ENCODE results near the gene PDE2A.
A peak's percentile ranks its signal among the peaks of the same experiment; 100 is the strongest.

The PDE2A gene

DNA sequence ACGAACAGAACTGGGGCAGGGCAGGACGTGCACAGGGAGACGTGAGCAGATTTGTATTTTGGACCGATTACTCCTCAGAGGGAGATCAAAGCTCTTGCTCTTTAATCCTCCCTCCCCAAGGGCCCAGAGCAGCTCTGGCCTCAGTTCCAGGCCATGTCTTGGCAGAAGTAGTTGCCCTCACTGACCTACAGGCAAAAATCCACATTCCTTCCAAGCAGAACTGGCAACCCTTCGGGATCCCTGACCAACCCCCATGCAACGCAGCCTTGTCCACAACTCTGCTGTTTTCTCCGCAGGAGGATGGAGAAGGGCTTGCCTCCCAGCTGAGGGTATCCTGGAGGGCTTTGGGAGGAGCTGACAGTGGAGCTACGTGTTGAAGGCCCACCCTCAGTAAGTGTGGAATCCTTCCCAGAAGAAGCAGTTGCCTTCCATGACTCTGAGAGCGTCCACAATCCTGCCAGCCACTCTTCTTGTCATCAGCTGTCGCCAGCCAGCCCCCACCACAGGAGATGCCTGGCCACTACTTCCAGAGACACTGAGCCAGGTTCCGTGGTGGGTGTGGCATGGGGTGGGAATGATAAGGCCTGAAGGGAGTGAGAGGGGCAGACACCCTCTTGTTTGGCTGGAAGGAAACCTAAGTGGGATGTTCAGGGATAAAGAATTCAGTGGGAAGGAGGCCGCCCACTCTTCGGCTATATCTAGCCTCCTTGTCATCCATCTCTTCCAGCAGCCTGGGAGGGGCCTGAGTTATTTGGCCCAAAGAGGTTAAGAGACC, 68.1 kb downstream of the PDE2A start:
- H3K4me3 ChIP-seq (replicated peaks in 1 of 2; ENCODE audit: low read depth in 2 of 2, low read length in 2 of 2): no peak overlapping the region
- TF ChIP-seq, protein P1, sequence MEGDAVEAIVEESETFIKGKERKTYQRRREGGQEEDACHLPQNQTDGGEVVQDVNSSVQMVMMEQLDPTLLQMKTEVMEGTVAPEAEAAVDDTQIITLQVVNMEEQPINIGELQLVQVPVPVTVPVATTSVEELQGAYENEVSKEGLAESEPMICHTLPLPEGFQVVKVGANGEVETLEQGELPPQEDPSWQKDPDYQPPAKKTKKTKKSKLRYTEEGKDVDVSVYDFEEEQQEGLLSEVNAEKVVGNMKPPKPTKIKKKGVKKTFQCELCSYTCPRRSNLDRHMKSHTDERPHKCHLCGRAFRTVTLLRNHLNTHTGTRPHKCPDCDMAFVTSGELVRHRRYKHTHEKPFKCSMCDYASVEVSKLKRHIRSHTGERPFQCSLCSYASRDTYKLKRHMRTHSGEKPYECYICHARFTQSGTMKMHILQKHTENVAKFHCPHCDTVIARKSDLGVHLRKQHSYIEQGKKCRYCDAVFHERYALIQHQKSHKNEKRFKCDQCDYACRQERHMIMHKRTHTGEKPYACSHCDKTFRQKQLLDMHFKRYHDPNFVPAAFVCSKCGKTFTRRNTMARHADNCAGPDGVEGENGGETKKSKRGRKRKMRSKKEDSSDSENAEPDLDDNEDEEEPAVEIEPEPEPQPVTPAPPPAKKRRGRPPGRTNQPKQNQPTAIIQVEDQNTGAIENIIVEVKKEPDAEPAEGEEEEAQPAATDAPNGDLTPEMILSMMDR (IDR thresholded peaks at IDR 0.05; ENCODE audit: low read depth, low read length): no peak
- peak in 1 of 2 donors; percentile 60 for DNase-seq (ENCODE audit: low read depth in 2 of 2)

DNA sequence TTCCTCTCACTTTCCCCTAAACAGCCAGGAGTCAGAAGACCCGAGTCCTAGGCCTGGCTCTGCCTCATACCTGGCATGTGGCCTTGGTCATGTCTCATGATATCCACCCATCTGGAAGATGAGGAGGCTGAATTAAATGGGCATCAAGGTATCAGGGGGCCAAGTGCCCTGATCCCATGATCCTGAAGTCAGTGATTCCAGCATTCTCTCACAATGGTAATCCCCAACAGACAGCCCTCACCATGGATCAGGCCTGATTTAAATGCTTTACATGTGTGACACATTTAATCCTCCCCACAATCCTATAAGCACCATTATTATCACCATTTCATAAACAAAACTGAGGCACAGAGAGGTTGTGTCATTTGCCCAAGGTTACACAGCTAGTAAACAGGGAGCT, 70.0 kb downstream of the PDE2A start:
- H3K4me3 ChIP-seq (replicated peaks in 1 of 2; ENCODE audit: low read depth in 2 of 2, low read length in 2 of 2): no peak overlapping the region
- no peak for DNase-seq (ENCODE audit: low read depth in 2 of 2)
- TF ChIP-seq, protein P1 (IDR thresholded peaks at IDR 0.05; ENCODE audit: low read depth, low read length): no peak

DNA sequence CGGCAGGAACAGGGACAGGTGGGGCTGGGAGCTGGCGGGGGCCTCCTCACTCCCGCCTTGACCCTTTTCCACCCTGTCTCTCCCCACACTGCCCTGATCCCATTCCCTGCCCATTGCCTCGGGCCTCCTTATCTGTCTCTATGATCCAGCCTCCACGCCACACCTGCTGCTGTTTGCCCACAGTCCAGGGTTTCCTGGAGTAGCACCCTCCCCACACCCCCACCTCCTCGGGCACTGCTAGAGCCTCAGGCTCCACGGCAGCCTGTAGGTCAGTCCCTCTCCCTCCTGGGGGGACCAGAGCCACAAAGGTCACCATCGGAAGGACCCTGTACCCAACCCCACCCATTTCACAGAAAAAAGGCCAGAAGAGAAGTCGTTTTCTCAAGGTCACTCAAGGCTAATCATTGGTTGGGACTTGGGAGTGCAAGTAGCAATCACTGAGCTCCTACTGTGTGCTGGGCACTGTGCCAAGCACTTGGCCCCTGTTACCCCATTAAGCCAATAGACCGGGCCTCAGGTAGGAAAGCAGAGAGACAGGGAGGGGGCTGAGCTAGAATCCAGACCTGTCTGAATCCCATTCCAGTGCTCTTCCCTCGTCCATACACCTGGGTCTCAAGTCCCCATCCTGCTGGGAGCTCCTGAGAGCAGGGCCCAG, 71.8 kb downstream of the PDE2A start:
- H3K4me3 ChIP-seq (replicated peaks in 1 of 2; ENCODE audit: low read depth in 2 of 2, low read length in 2 of 2): no peak overlapping the region
- DNase-seq (ENCODE audit: low read depth in 2 of 2): no peak
- TF ChIP-seq, protein P1 (IDR thresholded peaks at IDR 0.05; ENCODE audit: low read depth, low read length): no peak

DNA sequence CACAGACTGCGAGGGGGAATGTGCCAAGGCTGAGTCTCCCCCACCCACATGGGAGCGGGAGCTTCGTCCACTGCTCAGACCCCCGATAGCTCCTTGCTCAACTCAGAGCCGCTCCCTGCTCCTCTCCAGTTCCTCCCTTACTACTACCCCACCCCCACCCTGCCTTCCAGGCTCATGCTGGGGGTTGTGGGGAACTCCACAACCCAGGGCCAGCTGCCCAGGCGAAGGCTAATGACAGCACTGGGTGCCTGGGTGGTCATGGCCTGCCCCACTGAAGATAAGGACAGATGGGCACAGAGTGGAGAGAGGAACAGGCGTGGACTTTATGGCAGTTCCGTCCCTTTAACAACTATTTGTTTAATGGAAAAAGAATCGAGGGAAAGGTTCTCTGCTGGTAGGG, 73.7 kb downstream of the PDE2A start:
- no peak overlapping the region for H3K4me3 ChIP-seq (replicated peaks in 1 of 2; ENCODE audit: low read depth in 2 of 2, low read length in 2 of 2)
- TF ChIP-seq, protein P1 (IDR thresholded peaks at IDR 0.05; ENCODE audit: low read depth, low read length): no peak
- DNase-seq (ENCODE audit: low read depth in 2 of 2): no peak

DNA sequence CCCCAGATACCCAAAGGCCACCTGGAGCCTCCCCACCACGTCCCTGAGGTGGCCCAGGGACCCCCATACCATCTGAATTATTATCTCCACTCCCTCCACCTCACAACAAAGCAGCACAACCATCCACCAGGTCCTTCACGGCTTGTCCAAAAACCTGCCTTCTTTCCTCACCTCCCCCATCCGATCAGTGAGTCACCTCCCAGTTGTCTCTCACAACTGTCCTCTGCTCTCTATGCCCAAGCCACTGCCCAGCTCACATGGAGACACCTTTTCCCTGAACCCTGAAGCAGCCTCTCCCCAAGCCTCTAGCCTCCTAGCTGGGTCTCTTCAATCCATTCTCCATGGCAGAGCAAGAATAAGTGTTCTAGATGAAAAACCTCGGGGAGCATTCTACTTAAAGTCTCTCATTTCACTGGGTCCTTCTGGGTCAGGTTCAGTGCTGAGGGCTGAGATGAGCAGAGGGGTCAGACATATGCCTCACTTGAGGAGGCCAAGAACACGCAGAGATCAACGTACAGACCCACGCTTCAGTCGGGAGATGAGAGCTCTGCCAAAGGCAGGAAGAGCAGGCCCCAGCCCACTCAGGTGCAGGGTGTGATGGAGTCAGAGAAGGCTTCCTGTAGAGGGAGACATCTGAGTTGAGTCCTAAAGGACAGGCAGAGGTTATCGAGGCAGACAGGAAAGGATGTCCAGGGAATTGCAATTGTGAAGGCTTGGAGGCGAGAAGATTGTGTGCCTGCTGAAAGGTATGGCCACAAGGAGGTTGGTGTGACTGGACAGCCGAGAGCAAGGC, 74.7 kb downstream of the PDE2A start:
- no peak for DNase-seq (ENCODE audit: low read depth in 2 of 2)
- no peak overlapping the region for H3K4me3 ChIP-seq (replicated peaks in 1 of 2; ENCODE audit: low read depth in 2 of 2, low read length in 2 of 2)
- TF ChIP-seq, protein P1 (IDR thresholded peaks at IDR 0.05; ENCODE audit: low read depth, low read length): no peak

DNA sequence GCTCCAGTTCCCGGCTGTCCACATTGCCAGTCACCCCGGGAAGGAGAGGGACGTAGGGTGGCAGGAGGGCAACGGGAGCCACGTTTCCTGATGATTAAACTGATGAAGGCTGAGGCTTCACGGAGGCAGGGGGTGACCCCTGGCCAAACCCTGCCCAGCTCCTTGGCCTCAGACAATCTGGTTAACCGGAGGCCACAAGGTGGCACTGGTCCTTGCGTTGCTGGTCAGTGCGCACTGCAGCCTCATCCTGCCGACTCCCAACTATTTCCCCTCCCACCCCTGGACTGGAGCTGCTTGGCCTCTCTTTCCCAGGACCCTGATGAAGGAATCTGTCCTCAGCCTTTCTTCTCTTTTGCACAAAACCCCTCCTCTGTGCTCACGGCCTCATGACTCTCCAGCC, 75.3 kb downstream of the PDE2A start:
- no peak overlapping the region for H3K4me3 ChIP-seq (replicated peaks in 1 of 2; ENCODE audit: low read depth in 2 of 2, low read length in 2 of 2)
- peak; percentile 54 to 65 for DNase-seq (ENCODE audit: low read depth in 2 of 2)
- TF ChIP-seq, protein P1 (IDR thresholded peaks at IDR 0.05; ENCODE audit: low read depth, low read length): peak; percentile 71

All from cardiac fibroblast (primary cell).